Psoas muscle (tissue), 8 donors: Measurements from ENCODE around the gene OCA2. TPM values are rescaled to one million over a fixed set of nuclear protein-coding genes. Genes with fewer than 3 reads are reported as not detected.
"Not testable (repeated sequence)": the region's sequence is repeated elsewhere in the genome, so short reads cannot be mapped to it uniquely, and the experiment has no call there.

Experiments used
- ATAC-seq, 4 donors: fragments of 200-7000 bp; cut with Tn5 transposase; one replicate each; pipeline ENCODE4 v1.9.1; 2020; ENCODE audit warnings: moderate library complexity in 3 of 4, mild to moderate bottlenecking in 2 of 4
- DNase-seq, 2 donors: peaks; one replicate each; pipeline ENCODE4 v3.0.0-alpha.2; 2020
- H3K27ac ChIP-seq: fragments of 200-600 bp; one replicate; pipeline ENCODE4 v1.8.0; 2022
- H3K27me3 ChIP-seq, 3 donors: fragments of 200-600 bp in 1 of 3; one replicate each; pipeline versions ENCODE4 v1.6.1 to v1.8.0; 2013 to 2022; ENCODE audit warnings: low read length in 2 of 3, mild to moderate bottlenecking in 2 of 3, moderate library complexity in 1 of 3; ENCODE audit not compliant: insufficient read depth in 3 of 3
- H3K36me3 ChIP-seq, 2 donors: fragments of 200-600 bp in 1 of 2; one replicate each; pipeline versions ENCODE4 v1.6.1 to v1.8.0; 2013 to 2022; ENCODE audit warnings: low read depth in 1 of 2, mild to moderate bottlenecking in 1 of 2, moderate library complexity in 1 of 2; ENCODE audit not compliant: insufficient read depth in 1 of 2
- H3K4me1 ChIP-seq: fragments of 200-600 bp; one replicate; pipeline ENCODE4 v1.8.0; 2022
- H3K4me3 ChIP-seq: fragments of 200-600 bp; one replicate; pipeline ENCODE4 v1.8.0; 2022; ENCODE audit warnings: mild to moderate bottlenecking
- H3K9me3 ChIP-seq: fragments of 200-600 bp; one replicate; pipeline ENCODE4 v1.8.0; 2022
- WGBS, 3 donors: extraction: QIAGEN DNeasy Blood & Tissue Kit; methylation state at CpG; one replicate each; pipeline versions ENCODE4 v1.1.6 to v1.1.7; 2013; 5-methylcytosine and 5-hydroxymethylcytosine counted together
- intact Hi-C, 2 donors: fragments of 100-400 bp; cut with DNase I; formaldehyde crosslinking; loops; one replicate each; pipeline versions ENCODE4 v1.11.0 to v1.14.2; 2022
- polyA plus RNA-seq, 3 donors: library from polyadenylated mRNA; stranded (reverse); fragments of 200-250 nt; gene quantifications; one replicate each; pipeline ENCODE4 v1.2.3, GENCODE V29; 2013
- total RNA-seq, 4 donors: library from RNA; stranded (reverse); fragmentation: NEBNext Ultra II Directional in 2 of 4; extraction: Animal tissue kit (Norgen Biotek cat#: 25700) in 2 of 4; gene quantifications; one replicate each; pipeline versions ENCODE4 v1.2.1 to v1.2.4, GENCODE V29; 2021 to 2023
- TF ChIP-seq, protein P1 (sequence below): fragments of 200-600 bp; IDR thresholded peaks from one replicate; pipeline ENCODE4 v1.8.0; 2022; ENCODE audit warnings: antibody characterized with exemption
- donor health status: healthy with polysubstance abuse.
- donor health status: DM: no; HTN: no; CAD: no; lungs with moderate emphysema.
- donor health status: Bipolar disorder and iron deficiency.
- donor health status: healthy.
- donor health status: DM: yes; HTN: yes; CAD: no.
- donor health status: DM: no; HTN: no; CAD: no.
- donor health status: DM: no; HTN: no; CAD: no.
- donor health status: DM: yes; HTN: yes; CAD: no.

OCA2 gene
- total and polyA plus RNA-seq, 7 donors = 0.03 to 0.52 (median 0.17) TPM; not detected in 2

DNA sequence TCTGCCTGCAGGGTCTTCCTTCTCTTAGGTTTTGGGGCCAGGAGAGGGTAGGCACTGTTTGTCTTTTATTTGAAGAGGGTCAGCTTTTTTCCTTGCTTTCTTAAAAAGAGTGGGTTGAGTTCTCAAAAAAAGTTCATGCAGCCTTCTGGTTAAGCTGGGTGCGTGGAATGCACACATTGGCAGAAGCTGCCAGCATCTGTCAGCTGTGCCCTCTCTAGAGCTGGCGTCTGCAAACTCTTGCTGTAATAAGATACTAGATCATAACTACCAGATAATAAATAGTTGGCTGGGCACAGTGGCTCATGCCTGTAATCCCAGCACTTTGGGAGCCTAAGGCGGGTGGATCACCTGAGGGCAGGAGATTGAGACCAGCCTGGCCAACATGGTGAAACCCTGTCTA is 373.4 kb downstream of the OCA2 start:
- Histone ChIP-seq H3K27ac (no peak overlapping the region), H3K9me3 (no peaks in the 10 kb centered on the region), H3K27me3 (no peaks in the 10 kb centered on the region), H3K4me1 (no peaks in the 10 kb centered on the region), H3K36me3 (no peaks in the 10 kb centered on the region), H3K4me3 (no peak overlapping the region)
- DNase-seq = no peak
- TF ChIP-seq, protein P1, sequence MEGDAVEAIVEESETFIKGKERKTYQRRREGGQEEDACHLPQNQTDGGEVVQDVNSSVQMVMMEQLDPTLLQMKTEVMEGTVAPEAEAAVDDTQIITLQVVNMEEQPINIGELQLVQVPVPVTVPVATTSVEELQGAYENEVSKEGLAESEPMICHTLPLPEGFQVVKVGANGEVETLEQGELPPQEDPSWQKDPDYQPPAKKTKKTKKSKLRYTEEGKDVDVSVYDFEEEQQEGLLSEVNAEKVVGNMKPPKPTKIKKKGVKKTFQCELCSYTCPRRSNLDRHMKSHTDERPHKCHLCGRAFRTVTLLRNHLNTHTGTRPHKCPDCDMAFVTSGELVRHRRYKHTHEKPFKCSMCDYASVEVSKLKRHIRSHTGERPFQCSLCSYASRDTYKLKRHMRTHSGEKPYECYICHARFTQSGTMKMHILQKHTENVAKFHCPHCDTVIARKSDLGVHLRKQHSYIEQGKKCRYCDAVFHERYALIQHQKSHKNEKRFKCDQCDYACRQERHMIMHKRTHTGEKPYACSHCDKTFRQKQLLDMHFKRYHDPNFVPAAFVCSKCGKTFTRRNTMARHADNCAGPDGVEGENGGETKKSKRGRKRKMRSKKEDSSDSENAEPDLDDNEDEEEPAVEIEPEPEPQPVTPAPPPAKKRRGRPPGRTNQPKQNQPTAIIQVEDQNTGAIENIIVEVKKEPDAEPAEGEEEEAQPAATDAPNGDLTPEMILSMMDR = no peak
- 30 to 40% (median 35%) methylated on average over 3 of the region's 3 CpGs for WGBS, 3 donors
- ATAC-seq = no peak
- intact Hi-C loops = no loop called here

DNA sequence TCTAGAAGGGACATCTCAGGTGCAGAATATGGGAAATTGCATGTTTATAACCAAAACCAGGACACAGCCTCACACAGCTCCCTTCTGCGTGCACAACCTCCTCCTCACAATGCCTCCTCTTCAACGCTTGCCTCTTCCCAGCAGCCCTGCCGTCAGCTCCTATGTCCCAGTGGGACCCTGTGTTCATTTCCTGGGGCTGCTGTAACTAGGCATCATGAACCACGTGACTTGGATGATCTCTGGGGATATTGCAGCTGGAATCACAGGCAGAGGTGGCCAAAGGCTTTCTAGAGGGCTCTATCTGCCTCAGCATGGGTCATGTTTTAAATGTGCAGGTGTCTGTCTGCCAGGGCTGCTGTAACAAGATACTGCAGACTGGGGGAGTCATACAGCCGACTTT is 375.3 kb downstream of the OCA2 start:
- no peaks in the 10 kb centered on the region for H3K4me1 ChIP-seq
- H3K9me3 ChIP-seq = no peaks in the 10 kb centered on the region
- no peak for ATAC-seq
- 34 to 43% (median 41%) methylated on average over 4 to 5 of the region's 5 CpGs for WGBS, 3 donors
- no peak overlapping the region for H3K27ac ChIP-seq
- H3K36me3 ChIP-seq = no peaks in the 10 kb centered on the region
- DNase-seq = no peak
- intact Hi-C loops = no loop called here
- TF ChIP-seq, protein P1 = no peak
- no peaks in the 10 kb centered on the region for H3K27me3 ChIP-seq
- no peak overlapping the region for H3K4me3 ChIP-seq

DNA sequence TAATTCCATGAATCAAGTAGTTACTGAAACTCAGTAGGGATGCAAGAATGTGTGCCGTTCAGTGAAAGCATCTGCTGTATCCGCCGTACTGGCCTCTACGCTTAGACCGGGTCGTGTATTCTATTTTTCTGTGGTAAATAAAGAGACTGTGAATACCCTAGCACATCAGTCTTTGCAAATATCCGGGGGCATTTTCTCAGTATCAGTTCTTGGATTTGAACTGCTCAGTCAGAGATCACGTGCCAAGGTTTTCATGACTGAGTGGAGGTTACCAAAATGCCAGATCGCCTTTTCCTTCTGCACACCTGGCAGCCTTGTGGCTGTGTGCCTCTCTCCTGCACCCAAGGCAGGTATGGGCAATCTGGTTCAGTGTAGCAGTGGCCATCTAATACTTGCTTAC is 377.0 kb downstream of the OCA2 start:
- Histone ChIP-seq H3K27me3 (no peaks in the 10 kb centered on the region), H3K27ac (no peak overlapping the region), H3K4me3 (no peak overlapping the region), H3K4me1 (no peaks in the 10 kb centered on the region), H3K36me3 (no peaks in the 10 kb centered on the region), H3K9me3 (peaks cover 4% of the 10 kb centered on the region)
- TF ChIP-seq, protein P1 = no peak
- intact Hi-C loops = no loop called here
- no peak for ATAC-seq
- 57 to 65% (median 64%) methylated on average over 9 of the region's 9 CpGs for WGBS, 3 donors
- DNase-seq = no peak

DNA sequence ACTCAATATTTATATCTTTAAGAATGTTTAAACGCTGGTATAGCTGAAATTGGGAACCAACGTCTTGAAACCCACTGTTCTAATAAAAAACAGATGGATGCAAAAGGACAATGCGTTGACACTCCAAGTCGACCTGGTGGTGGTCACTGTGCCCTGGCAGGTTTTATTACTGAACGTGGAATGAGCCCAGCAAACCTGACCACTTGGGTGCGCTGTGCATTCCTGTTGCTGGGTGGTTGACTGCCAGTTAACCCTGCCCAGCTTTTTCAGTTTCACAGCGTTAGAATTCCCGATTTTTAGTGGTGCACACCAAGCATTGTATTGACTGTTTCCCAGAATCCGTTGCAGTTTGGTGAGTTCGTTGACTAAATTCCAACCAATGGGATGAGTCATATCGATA is 384.4 kb downstream of the OCA2 start:
- WGBS, 3 donors = 77 to 85% (median 85%) methylated on average over 11 of the region's 11 CpGs

DNA sequence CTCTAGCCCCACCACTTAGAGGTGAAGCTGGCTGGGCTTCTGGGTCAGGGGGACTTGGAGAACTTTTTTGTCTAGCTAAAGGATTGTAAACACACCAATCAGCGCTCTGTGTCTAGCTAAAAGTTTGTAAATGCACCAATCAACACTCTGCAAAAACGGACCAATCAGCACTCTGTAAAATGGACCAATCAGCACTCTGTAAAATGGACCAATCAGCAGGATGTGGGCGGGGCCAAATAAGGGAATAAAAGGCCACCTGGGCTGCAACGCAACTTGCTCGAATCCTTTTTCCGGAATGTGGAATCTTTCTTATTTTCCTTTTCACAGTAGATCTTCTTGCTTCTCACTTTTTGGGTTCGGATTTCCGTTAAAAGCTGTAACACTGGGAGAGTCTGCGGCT is 385.3 kb downstream of the OCA2 start:
- H3K4me1 ChIP-seq, intact Hi-C loops, DNase-seq, H3K4me3 ChIP-seq, H3K27ac ChIP-seq, ATAC-seq, H3K27me3 ChIP-seq, H3K36me3 ChIP-seq: not testable (repeated sequence)
- peaks cover 12% of the 10 kb centered on the region for H3K9me3 ChIP-seq
- WGBS, 3 donors = 78 to 88% (median 86%) methylated on average over 9 of the region's 9 CpGs

More for the DNA sequence above, 384.4 kb downstream of the OCA2 start:
- Histone ChIP-seq H3K27me3 (no peaks in the 10 kb centered on the region), H3K9me3 (peaks cover 12% of the 10 kb centered on the region), H3K36me3 (no peaks in the 10 kb centered on the region), H3K4me3 (no peak overlapping the region), H3K4me1 (no peaks in the 10 kb centered on the region), H3K27ac (no peak overlapping the region)
- no peak for DNase-seq
- TF ChIP-seq, protein P1 = no peak
- intact Hi-C loops = no loop called here
- no peak for ATAC-seq
